HL-60/S4 (cell line): ENCODE data around the gene HNRNPUL1.

Source experiments
- in situ Hi-C: fragments of 300-500 bp; cut with MboI; formaldehyde crosslinking; loops from 2 replicates; pipeline ENCODE4 v1.14.3; 2022; ENCODE audit warnings: low sequenced_read_pairs

HNRNPUL1 gene

DNA sequence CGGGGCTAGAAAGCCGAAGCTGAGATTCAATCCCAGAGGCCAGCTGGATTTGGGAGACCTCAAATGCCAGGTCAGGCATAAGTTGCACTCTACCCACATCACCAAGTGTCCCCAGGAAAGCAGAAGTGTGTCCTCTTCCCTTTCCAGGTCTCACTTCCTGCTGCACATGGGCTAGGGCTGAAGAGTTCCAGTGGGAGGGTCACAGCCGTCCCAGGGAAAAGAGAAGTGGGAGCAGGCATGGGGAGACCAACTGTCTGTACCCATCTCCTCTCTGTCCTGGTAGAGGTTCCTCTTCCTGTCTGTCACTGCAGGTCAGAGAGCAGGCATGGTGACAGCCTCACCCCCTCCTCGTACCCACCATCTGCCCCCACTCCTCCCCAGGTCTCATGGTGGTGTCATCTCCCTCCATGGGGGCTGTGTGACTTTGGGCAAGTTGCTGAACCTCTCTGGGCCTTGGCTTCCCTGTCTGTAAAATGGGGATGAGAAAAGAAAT lies 30.4 kb upstream of the HNRNPUL1 start:
- in situ Hi-C loops = no loop called here

DNA sequence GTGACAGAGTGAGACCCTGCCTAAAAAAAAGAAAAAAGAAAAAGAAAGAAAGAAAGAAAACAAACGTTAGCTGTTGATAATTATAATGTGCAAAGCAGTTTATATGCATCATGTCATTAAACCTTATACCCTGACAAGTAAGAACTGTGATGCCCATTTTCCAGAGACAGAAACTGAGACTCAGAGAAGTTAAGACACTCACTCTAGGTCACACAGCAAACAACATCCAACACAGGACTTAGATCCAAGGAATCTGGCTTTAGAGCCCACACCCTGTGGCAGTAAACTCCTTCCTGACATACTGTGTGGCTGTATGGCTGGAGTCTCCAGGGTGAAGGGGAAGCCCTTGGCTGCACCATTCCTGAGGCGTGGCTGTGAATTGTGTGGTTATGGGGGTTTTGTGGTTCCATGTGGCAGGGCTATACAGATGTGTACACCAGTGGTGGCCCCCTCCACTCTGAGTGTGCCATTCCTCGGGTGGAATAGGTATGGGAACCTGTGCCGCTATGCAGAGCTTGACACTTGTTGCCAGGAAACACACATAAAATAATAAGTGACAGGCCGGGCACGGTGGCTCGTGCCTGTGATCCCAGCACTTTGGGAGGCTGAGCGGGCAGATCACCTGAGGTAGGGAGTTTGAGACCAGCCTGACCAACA lies 29.5 kb upstream of the HNRNPUL1 start:
- in situ Hi-C loops = no loop called here

DNA sequence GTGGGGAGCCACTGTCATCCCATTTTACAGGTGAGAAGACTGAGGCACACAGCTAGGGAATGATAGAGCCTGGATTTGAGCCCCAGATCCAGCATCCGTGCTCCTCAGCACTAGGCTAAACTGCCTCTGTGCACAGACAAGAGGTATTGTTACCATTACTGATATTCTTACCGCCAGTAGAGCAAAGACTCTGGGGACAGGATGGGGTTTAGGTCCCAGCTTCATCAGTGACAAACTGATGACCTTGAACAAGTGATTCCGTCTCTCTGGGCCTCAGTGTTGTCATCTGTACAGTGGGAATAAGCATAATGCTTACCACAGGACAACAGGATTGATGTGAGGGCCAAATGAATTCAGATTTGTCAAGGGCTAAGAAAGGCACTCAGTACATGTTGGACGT lies 28.7 kb upstream of the HNRNPUL1 start:
- in situ Hi-C loops = no loop called here

DNA sequence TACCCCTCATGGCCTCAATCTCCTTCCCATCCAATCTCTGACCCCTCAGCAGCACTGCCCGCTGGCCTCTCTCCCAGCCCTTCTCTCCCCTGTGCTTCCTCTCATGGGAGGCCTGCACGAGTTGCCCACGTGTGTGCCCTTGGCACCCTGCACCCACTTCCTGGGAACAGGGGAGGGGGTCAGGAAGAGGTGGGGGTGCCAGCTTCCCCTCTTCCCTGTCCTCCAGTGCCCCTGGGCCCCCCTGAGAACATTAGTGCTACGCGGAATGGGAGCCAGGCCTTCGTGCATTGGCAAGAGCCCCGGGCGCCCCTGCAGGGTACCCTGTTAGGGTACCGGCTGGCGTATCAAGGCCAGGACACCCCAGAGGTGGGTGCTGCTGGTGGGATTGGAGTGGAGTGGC lies 25.9 kb upstream of the HNRNPUL1 start:
- in situ Hi-C loops = no loop called here

- in situ Hi-C loops = no loop called here
Measured at GRCh38 chr19:41239363-41239762, 24.8 kb upstream of the HNRNPUL1 start.

DNA sequence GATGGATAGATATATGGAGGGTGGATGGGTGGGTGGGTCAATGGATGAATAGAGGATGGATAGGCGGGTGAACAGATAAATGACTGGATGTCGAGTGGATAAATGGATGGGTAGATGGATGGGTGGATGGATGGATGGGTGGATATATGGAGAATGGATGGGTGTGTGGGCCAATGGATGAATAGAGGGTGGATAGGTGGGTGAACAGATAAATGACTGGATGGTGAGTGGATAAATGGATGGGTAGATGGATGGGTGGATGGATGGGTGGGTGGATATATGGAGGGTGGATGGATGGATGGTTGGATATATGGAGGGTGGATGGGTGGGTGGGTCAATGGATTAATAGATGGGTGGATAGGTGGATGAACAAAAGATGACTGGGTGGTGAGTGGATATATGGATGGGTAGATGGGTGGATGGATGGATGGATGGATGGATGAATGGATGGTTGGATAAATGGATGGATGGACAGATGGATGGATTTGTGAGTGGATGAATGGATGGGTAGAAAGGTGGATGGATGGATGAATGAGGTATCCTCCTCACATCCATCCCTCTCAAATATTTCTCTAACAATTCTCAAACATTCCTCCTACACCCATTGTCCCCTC lies 24.1 kb upstream of the HNRNPUL1 start:
- in situ Hi-C loops = no loop called here

- in situ Hi-C loops = no loop called here
Measured at GRCh38 chr19:41241859-41242258, 22.3 kb upstream of the HNRNPUL1 start.

DNA sequence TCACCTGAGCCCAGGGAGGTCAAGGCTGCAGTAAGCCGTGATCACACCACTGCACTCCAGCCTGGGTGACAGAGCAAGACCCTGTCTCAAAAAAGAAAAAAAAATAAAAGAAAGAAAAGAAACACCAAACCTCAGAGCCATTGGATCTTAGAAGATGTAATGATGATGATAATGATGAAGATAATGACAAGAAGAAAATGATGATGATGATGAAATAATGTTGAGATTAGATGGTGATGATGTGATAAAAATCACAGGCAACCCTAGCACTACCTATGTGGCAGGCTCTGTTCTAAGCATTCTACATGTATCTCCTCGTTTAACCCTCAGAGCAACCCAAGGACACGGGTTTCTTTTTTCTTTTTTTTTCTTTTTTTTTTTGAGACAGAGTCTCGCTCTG lies 20.1 kb upstream of the HNRNPUL1 start:
- in situ Hi-C loops = no loop called here

DNA sequence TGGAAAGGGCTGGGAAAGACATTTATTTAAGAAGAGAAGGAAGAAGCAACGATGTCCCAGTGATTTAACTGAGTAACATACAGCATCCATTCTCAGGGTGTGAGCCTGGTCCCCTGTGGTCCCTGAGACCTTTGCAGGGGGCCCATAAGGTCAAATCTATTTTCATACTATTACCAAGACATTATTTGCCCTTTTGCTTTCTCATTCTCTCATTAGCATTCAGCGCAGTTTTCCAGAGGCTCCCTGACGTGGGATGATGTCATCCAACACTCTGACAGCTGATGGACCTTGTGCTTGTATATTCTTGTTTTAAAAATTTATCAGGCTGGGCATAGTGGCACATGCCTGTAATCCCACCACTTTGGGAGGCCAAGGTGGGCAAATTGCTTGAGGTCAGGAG lies 18.3 kb upstream of the HNRNPUL1 start:
- in situ Hi-C loops = no loop called here

DNA sequence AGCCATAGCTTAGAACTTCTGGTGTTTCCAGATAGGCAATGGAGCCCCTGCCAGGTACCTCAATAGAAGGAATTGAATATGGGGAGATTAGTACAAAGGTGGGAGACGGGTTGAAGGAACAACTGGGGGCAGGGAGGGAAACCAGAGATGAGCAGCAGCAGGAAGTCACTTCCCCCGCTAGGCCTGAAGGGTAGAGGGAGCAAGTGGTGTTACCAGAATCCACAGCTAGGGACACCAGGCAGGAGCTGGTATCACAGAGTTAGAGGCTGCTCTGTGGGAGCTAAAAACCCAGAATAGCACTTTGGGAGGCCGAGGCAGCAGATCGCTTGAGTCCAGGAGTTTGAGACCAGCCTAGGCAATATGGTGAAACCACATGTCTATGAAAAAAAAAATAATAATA lies 15.3 kb upstream of the HNRNPUL1 start:
- in situ Hi-C loops = no loop called here

DNA sequence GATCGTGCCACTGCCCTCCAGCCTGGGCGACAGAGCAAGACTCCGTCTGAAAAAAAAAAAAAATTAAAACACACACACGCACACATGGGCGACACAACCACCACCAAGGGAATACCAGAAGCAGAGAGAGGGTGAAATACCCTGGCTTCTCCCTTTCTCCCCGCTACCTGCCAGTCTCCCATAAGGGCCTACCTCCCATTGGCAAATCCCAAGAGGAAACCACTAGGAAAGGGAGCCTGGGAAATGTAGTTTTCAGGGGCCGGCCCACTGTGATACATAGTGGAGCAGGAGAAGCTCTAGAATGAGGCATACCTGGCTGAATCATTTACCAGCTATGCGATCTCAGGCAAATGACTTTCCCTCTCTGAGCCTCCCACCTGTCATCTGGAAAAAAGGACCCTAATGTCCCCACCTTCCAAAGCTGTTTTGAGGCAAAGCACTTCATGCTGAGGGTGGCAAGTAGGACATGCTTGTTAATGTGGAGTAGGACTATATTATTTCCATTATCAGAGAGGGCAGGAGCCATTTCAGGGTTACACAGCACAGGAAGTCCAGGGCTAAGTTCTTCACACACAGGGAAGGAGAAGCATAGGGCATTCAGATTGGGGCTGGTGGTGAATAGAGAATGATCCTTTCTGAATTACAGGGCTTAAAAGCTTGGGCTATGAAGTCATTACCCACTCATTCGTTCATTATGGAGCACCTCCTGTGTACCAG lies 14.3 kb upstream of the HNRNPUL1 start:
- in situ Hi-C loops = no loop called here

DNA sequence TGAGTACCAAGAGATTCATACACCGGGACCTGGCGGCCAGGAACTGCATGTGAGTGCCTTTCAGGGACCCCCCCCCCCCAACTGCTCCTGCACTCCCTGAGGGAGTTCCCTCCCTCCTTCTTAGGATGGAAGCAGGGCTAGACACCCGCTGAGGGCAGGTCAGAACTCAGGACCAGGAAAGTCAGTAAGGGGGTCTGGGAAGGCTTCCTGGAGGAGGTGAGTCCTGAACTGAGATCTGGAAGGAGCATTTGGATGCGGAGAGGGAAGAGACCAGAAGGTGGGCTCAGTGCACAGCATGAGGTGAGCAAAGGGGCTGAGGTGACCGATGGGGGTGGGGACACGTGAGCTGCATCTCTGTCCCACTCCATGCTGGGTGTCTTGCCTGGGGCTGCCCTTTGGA lies 10.5 kb upstream of the HNRNPUL1 start:
- in situ Hi-C loops = no loop called here

- in situ Hi-C loops = no loop called here
Measured at GRCh38 chr19:41255171-41255570, 9.0 kb upstream of the HNRNPUL1 start.

GRCh38 chr19:41261474-41262190 lies 2.5 kb upstream of the HNRNPUL1 start:
- in situ Hi-C loops = no loop called here

DNA sequence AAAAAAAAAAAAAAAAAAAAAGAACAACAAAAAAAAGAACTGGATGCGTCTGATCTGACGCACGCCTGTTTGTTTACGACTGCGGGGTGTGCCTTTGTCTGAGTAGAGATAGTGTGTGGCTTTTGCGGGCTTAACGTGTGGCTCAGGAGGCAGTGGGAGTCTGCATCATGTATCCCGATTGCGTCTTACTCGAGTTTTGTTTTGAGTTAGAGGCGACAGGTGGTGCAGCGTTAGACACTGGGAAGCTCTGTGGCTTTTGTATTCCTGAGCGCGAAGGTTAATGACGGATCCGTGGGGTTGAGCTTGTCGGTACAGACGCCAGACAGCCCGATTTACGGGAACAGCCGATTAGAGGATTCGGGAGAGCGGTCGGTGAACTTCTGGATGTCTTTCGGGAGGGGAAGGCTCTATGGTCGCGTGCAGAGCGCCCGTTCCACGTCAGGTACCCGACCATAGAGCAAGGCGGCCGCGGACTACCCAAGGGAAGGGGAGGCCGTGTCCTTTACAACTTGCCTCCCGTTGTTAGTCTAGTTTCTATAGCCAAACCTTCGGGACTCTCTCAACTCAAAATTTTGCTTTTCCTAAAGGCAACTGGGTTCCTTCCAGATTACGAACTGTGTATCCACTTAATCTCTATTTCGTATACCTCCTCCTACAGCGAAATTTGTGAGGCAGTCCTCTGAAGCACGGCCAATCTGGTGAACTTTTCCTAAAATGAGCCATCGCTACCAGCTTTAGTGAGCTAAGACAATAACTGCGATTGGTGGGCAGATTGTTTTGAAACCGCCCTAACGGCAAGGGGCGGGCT lies 926 bp upstream of the HNRNPUL1 start:
- in situ Hi-C loops = no loop called here

- in situ Hi-C loops = no loop called here
Measured at GRCh38 chr19:41264581-41265394, 616 bp downstream of the HNRNPUL1 start.

GRCh38 chr19:41265395-41266153 lies 1.4 kb downstream of the HNRNPUL1 start:
- in situ Hi-C loops = no loop called here

GRCh38 chr19:41269055-41269454 lies 4.9 kb downstream of the HNRNPUL1 start:
- in situ Hi-C loops = no loop called here

GRCh38 chr19:41269571-41269970 lies 5.4 kb downstream of the HNRNPUL1 start:
- in situ Hi-C loops = no loop called here
